K562 (cell line): ENCODE results near the gene POFUT2. TPM values are rescaled to one million over a fixed set of nuclear protein-coding genes. Genes with fewer than 3 reads are reported as not detected.

Experiments
- ATAC-seq: fragments of 200-7000 bp; cut with Tn5 transposase; 3 replicates; pipeline ENCODE4 v1.9.1; 2020; ENCODE audit warnings: moderate library complexity
- BruUV-seq: library from RNA; stranded (reverse); fragments of 400-500 nt; replicated peaks from 2 replicates; lab custom pipeline; 2021; lab: Mats Ljungman, UMichigan
- CTCF ChIA-PET: fragments of 300-600 bp; formaldehyde crosslinking; extraction: SDS; loops from one replicate; lab custom pipeline; 2021; ENCODE audit warnings: low intra/inter-chr PET ratio; lab: Yijun Ruan, JAX
- POLR2A ChIA-PET: fragments of 300-600, 350-650 bp; sonication (Branson Sonifier 250); formaldehyde crosslinking; extraction: SDS; loops from one replicate; lab custom pipeline; 2021; ENCODE audit warnings: antibody characterized with exemption, inconsistent platforms; lab: Yijun Ruan, JAX
- DNase-seq, 4 experiments: peaks; one replicate each; pipeline versions ENCODE4 v3.0.0 to v3.0.0-alpha.2; 2011 to 2018; ENCODE audit warnings: low spot score in 3 of 4, mixed read lengths in 3 of 4; ENCODE audit errors: extremely low read depth in 1 of 4
- FAIRE-seq: peaks from 2 replicates; lab custom pipeline; 2011; peaks lifted over from hg19 to GRCh38; lab: Jason Lieb, UNC
- H2AFZ ChIP-seq: 2 replicates; pipeline ENCODE4 v1.6.0; 2011; ENCODE audit warnings: low read depth, low read length, control low read depth, inconsistent platforms
- H3K27ac ChIP-seq: fragments of 200-600 bp; 3 replicates; pipeline ENCODE4 v1.8.0; 2011; ENCODE audit warnings: low read depth, mild to moderate bottlenecking, control low read depth, inconsistent platforms, low read length, moderate library complexity, mixed read lengths; ENCODE audit errors: extremely low read depth
- H3K27me3 ChIP-seq, 2 experiments: fragments of 300-600 bp in 1 of 2; 2 replicates in 1 of 2; 3 replicates in 1 of 2; pipeline versions ENCODE4 v1.6.0 to v1.8.0; 2011; ENCODE audit warnings: inconsistent platforms in 2 of 2, low read length in 2 of 2, mild to moderate bottlenecking in 1 of 2, mixed read lengths in 1 of 2, moderate library complexity in 1 of 2; ENCODE audit not compliant: control insufficient read depth in 2 of 2, insufficient read depth in 2 of 2
- H3K36me3 ChIP-seq: fragments of 300-600 bp; 3 replicates; pipeline ENCODE4 v1.8.0; 2011; ENCODE audit warnings: mild to moderate bottlenecking, low read length, inconsistent platforms; ENCODE audit not compliant: control insufficient read depth, insufficient read depth
- H3K4me1 ChIP-seq, 2 experiments: fragments of 200-600 bp in 1 of 2; replicated peaks in 1 of 2; 2 replicates in 1 of 2; 3 replicates in 1 of 2; pipeline versions ENCODE4 v1.5.1 to v1.8.0; 2011; ENCODE audit warnings: inconsistent platforms in 2 of 2, low read length in 2 of 2, mild to moderate bottlenecking in 1 of 2, mixed read lengths in 1 of 2, moderate library complexity in 1 of 2; ENCODE audit not compliant: control insufficient read depth in 2 of 2, insufficient read depth in 2 of 2
- H3K4me2 ChIP-seq: 2 replicates; pipeline ENCODE4 v1.6.1; 2011; ENCODE audit warnings: low read length, control low read depth, inconsistent platforms, mixed read lengths; ENCODE audit not compliant: insufficient read depth
- H3K4me3 ChIP-seq: fragments of 200-600 bp; sonication (generic), shearing (Covaris generic); 2 replicates; pipeline ENCODE4 v1.5.1; 2016; ENCODE audit warnings: control low read depth, inconsistent platforms
- H3K79me2 ChIP-seq: fragments of 200-600 bp; 3 replicates; pipeline ENCODE4 v1.8.0; 2011; ENCODE audit warnings: low read length, inconsistent platforms; ENCODE audit not compliant: control insufficient read depth, insufficient read depth
- H3K9ac ChIP-seq, 2 experiments: 2 replicates each; pipeline versions ENCODE4 v1.6.0 to v1.6.1; 2011; ENCODE audit warnings: low read depth in 2 of 2, low read length in 2 of 2, control low read depth in 1 of 2, inconsistent platforms in 1 of 2, mild to moderate bottlenecking in 1 of 2, mixed read lengths in 1 of 2; ENCODE audit not compliant: insufficient read depth in 1 of 2
- H3K9me1 ChIP-seq: one replicate; pipeline ENCODE4 v1.6.0; 2011; ENCODE audit warnings: inconsistent platforms, mild to moderate bottlenecking, low read length, moderate library complexity; ENCODE audit not compliant: control insufficient read depth, insufficient read depth
- H3K9me3 ChIP-seq: replicated peaks from 2 replicates; pipeline ENCODE4 v1.5.1; 2011; ENCODE audit warnings: low read depth, low read length, inconsistent platforms; ENCODE audit not compliant: control insufficient read depth, insufficient read depth
- H4K20me1 ChIP-seq: replicated peaks from 2 replicates; pipeline ENCODE4 v1.6.1; 2011; ENCODE audit warnings: low read length, inconsistent platforms, mixed read lengths; ENCODE audit not compliant: control insufficient read depth, insufficient read depth
- CEBPB ChIP-seq: fragments of 450-650 bp; IDR thresholded peaks from 2 replicates; pipeline ENCODE4 v1.6.1; 2016; ENCODE audit warnings: missing genetic modification characterization, missing compliant biosample characterization
- KDM1A ChIP-seq, 2 experiments: fragments of 450-650 bp; IDR thresholded peaks; 2 replicates each; pipeline ENCODE4 v1.6.1; 2016; ENCODE audit warnings: mild to moderate bottlenecking in 2 of 2
- ZNF41 ChIP-seq: fragments of 250-450 bp; sonication (Bioruptor Pico); conservative IDR thresholded peaks from 2 replicates; pipeline ENCODE4 v1.4.0; 2020; ENCODE audit warnings: mild to moderate bottlenecking
- WGBS: fragments of 100-300 bp; shearing (Covaris generic); methylation state at CpG from one replicate; pipeline ENCODE4 v1.1.6; 2016; ENCODE audit warnings: low coverage, mixed read lengths; ENCODE audit not compliant: insufficient coverage; ENCODE audit errors: missing lambda C conversion rate; 5-methylcytosine and 5-hydroxymethylcytosine counted together
- in situ Hi-C: fragments of 300-500 bp; cut with MboI; formaldehyde crosslinking; loops from 4 replicates; pipeline ENCODE4 v1.15.0; 2018; ENCODE audit warnings: inconsistent platforms, mixed read lengths
- intact Hi-C: fragments of 100-400 bp; cut with micrococcal nuclease; formaldehyde crosslinking; loops from 2 replicates; pipeline ENCODE4 v1.14.2; 2022
- polyA plus RNA-seq, 8 experiments: library from polyadenylated mRNA; depleted of rRNA in 4 of 8; stranded (reverse) in 5 of 8; unstranded in 3 of 8; fragments of >200 nt; fragmentation: Nextera tagmentation in 2 of 8; fragmentation: Illumina TruSeq in 1 of 8; extraction: Ambion mirVana in 2 of 8; extraction: Trizol in 1 of 8; gene quantifications; 2 replicates each; pipeline versions ENCODE4 v1.2.1 to v1.2.3, GENCODE V29; 2011 to 2014; ENCODE audit warnings: inconsistent platforms in 1 of 8, missing spikeins in 1 of 8
- total RNA-seq, 7 experiments: library from RNA; depleted of rRNA in 6 of 7; stranded (reverse); fragments of >200 nt in 6 of 7; fragmentation: Illumina TruSeq in 2 of 7; extraction: Trizol in 2 of 7; gene quantifications; 2 replicates each; pipeline versions ENCODE4 v1.2.1 to v1.2.3, GENCODE V29; 2011 to 2021; ENCODE audit warnings: low replicate concordance in 1 of 7
- TF ChIP-seq, protein P1 (sequence below), 2 experiments: fragments of 250-450 bp in 1 of 2; fragments of 450-650 bp in 1 of 2; sonication (Bioruptor Pico) in 1 of 2; IDR thresholded peaks; 2 replicates each; pipeline versions ENCODE4 v1.6.1 to v1.8.0; 2016 to 2021; ENCODE audit warnings: mild to moderate bottlenecking in 2 of 2, moderate library complexity in 2 of 2, missing compliant biosample characterization in 1 of 2, missing genetic modification characterization in 1 of 2

The POFUT2 gene
- total and polyA plus RNA-seq, 9 of the 15 experiments (the other 6 are each of a cell fraction or from before 2014, with no cell fraction given) = 1.1 to 24.2 (median 11.0) TPM

DNA sequence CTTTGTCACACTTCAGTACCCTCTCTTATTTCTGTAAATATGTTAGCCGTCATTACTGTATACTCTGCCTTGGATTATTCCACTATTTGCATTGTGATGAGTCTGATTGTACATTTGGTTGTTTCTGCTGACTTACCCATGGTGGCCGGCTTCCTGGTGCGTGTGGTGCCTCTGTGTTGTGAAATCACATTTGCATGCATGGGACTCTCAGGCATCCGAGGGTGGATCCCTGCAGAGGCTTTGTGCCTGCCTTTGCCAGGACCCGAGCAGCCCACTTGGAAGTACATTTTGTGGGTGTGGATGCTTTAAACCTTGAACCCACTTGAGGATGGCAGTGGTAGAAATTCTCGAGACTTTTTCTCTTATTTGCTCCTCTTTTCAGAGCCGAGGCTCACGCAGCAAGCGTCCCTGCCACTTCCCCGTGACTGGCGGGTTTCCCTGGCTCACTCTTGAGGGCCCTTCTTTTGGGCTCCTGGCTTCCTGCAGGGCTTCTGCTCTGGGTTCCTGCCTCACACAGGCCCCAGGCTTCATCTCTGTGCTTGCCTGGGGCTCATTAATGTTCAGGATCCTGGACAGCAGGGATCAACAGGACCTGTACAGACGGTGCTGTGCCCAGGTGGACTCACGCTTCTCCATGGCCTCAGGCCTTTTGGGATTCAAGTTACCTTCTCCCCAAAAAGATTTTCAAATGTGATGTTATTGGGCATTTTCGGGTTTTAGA lies 36.6 kb downstream of the POFUT2 start:
- TF ChIP-seq, protein P1, sequence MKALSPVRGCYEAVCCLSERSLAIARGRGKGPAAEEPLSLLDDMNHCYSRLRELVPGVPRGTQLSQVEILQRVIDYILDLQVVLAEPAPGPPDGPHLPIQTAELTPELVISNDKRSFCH (CRISPR knock-in tag; IDR thresholded peaks at IDR 0.05) = no peak
- TF ChIP-seq, protein P1 (tag; IDR thresholded peaks at IDR 0.05) = no peak
- TF ChIP-seq KDM1A (IDR thresholded peaks at IDR 0.05) = no peak
- peak; percentile 37; the same call in 1 of the 2 replicates for TF ChIP-seq CEBPB (tag)
- peak; percentile 95 for TF ChIP-seq ZNF41 (CRISPR knock-in tag)
- Histone ChIP-seq H3K4me3 (no peak overlapping the region), H3K36me3 (no peaks in the 10 kb centered on the region), H3K27ac (no peak overlapping the region), H3K9me1 (no peaks in the 10 kb centered on the region), H3K27me3 (peaks cover 25 to 71% of the 10 kb centered on the region in 2 experiments), H2AFZ (no peak overlapping the region), H3K79me2 (no peaks in the 10 kb centered on the region), H3K9me3 (0 out of 2 replicates have a peak, but pooled peaks cover 2% of the 10 kb centered on the region), H3K4me2 (no peak overlapping the region), H3K4me1 (peaks cover 8 to 30% of the 10 kb centered on the region in 2 experiments), H4K20me1 (no peaks in the 10 kb centered on the region; the same call in 1 of the 2 replicates), H3K9ac (no peak overlapping the region)
- in situ Hi-C loops = no loop called here
- BruUV-seq = no TSS peak
- no peak for DNase-seq
- ChIA-PET CTCF (no interaction called here), POLR2A (no interaction called here)
- ATAC-seq = no peak
- intact Hi-C loops = no loop called here
- 38% methylated on average over 14 of the region's 14 CpGs for WGBS
- no peak for FAIRE-seq
